ENCODE measurements around the gene RGS9.
A peak's percentile ranks its signal among the peaks of the same experiment; 100 is the strongest.
"Not testable (repeated sequence)": the region's sequence is repeated elsewhere in the genome, so short reads cannot be mapped to it uniquely, and the experiment has no call there.

The RGS9 gene

GRCh38 chr17:65137021-65137939, at the start of gene RGS9:
Gene RGS9, plus strand, starts transcription at chr17:65137370. Its CDS starts 171 bp downstream, at chr17:65137541.
- DNase-seq: peak; percentile 82

GRCh38 chr17:65088621-65089360, 48.4 kb upstream of the RGS9 start:
- no peak for DNase-seq

DNA sequence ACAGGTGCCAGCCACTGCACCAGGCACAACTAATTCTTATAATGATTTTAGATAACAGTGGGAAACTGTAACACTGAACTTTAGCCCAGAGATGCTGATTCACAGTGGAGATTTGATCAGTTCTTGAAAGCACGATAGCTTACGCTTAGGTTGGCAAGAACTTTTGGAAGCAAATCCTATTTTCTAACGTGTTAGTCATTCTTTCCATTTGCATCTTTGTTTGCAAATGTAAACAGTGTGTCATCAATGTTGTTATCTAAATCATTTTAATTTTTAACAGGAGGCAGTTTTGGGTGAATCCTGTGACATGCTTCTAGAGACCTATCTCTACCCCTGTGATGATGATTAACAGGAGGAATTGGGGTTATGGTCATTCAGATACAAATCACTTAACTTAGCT, 44.9 kb upstream of the RGS9 start:
- no peak for DNase-seq

DNA sequence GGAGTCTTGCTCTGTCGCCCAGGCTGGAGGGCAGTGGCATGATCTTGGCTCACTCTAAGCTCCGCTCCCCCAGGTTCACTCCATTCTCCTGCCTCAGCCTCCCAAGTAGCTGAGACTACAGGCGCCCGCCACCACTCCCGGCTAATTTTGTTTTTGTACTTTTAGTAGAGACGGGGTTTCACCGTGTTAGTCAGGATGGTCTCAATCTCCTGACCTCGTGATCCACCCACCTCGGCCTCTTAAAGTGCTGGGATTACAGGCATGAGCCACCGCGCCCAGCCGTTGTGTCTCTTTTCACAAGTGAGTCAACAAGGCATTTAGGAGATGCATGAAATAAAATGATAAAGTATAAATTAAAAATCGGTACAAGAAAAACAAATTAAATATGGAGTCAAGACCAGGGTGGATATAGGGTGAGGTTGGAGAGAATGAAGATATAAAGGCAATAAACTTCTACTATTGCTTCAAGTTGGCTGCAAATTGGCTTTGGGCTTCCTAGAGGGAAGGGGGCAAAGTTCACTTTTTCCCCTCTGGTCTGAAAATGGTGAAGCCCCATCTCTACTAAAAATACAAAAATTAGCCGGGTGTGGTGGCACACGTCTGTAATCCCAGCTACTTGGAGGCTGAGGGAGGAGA, 44.3 kb upstream of the RGS9 start:
- DNase-seq: not testable (repeated sequence)

GRCh38 chr17:65093930-65094329, 43.2 kb upstream of the RGS9 start:
- no peak for DNase-seq

DNA sequence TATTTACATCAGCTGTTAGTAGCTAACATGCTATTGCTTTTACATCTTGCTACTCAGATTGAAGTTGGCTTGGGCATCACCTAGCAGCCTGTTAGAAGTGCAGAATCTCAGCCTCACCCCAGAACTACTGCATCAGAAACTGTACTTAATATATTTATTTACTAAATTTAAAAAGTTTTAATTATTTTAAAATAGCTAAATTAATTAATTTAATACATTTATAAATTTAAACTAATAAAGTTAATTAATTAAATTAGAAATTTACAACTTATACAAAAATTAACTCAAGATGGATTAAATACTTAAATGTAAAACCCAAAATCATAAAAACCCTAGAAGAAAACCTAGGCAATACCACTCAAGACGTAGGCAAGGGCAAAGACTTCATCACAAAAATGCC, 41.7 kb upstream of the RGS9 start:
- DNase-seq: no peak

GRCh38 chr17:65096382-65096781, 40.8 kb upstream of the RGS9 start:
- not testable (repeated sequence) for DNase-seq

- no peak for DNase-seq
These were observed 40.1 kb upstream of the RGS9 start for GRCh38 chr17:65097110-65097509.

DNA sequence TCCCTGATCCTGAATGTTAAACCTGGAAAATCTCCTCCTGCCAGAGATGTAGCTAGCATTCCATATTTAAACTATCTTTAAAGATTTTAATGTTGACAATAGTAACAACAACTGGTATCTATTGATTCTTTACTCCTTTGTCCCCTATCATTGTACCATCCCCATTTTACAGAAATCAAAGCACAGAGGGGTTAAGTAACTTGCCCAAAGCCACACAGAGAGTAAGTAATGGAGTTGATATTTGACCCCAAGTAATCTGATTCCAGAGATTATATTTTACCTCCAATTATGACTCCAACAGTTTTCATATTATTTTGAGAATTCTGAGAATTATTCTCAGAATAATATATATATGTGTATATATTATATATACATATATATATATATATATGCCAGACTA, 37.7 kb upstream of the RGS9 start:
- DNase-seq: no peak

- DNase-seq: peak; percentile 91
These were observed 37.2 kb upstream of the RGS9 start for GRCh38 chr17:65099941-65100315.

- peak; percentile 81 for DNase-seq
These were observed 36.6 kb upstream of the RGS9 start for GRCh38 chr17:65100316-65101140.

GRCh38 chr17:65101371-65101770, 35.8 kb upstream of the RGS9 start:
- no peak for DNase-seq

DNA sequence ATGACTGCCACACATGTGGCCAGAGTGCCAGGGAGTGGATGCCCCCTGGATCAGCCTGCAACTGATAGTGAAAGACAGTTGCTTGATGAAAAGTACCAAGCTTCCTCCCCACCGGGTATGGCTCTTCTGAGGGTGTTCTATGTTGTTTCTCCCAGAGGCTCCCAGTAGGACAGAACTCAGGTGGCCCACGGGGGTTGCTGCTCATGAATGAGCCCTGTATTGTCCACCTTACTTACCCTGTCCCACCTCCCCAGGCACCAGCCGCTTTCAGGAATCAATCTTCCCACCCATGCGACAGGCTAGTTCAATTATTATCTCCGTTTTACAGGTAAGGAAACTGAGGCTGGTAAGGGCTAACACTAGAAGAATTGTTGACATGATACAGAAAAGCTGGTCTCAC, 34.9 kb upstream of the RGS9 start:
- DNase-seq: no peak

- DNase-seq: no peak
These were observed 34.4 kb upstream of the RGS9 start for GRCh38 chr17:65102788-65103187.

- DNase-seq: no peak
These were observed 33.7 kb upstream of the RGS9 start for GRCh38 chr17:65103431-65103830.

- DNase-seq: no peak
These were observed 33.3 kb upstream of the RGS9 start for GRCh38 chr17:65103896-65104295.

DNA sequence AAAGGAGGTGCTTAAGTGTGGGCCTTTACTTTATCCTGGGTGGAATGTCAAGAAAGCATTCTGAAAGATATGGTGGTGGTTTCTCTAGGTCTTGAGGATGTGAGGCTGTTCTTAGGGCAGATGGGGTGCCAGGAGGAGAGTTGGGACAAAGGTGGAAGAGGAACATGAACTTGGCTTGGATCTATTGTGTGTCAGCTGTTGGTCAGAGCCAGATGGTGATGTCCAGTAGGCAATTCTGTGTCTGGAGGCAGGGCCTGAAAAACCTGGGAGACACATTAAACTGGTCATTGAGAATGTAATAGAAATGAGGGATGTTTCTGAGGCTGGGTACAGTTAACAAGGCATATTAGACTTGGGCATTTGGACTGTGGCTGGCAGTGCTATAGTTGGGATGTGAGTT, 32.6 kb upstream of the RGS9 start:
- no peak for DNase-seq

DNA sequence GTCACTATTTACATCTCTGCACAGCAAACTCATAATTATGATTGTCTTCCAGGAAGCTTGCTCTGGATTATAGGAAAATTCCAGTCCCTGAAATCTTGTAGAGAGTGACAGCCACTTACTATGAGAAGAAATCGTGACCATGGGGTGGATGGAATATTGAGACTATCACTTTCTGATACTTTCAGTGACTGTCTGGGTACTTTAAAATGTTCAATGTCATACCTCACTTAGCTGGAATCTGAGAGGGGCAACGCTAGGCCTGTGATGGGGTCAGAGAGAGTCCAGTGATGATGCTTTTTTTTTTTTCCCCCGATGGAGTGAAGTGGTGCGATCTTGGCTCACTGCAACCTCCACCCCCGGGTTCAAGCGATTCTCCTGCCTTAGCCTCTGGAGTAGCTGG, 32.2 kb upstream of the RGS9 start:
- no peak for DNase-seq

GRCh38 chr17:65108152-65108551, 29.0 kb upstream of the RGS9 start:
- no peak for DNase-seq

DNA sequence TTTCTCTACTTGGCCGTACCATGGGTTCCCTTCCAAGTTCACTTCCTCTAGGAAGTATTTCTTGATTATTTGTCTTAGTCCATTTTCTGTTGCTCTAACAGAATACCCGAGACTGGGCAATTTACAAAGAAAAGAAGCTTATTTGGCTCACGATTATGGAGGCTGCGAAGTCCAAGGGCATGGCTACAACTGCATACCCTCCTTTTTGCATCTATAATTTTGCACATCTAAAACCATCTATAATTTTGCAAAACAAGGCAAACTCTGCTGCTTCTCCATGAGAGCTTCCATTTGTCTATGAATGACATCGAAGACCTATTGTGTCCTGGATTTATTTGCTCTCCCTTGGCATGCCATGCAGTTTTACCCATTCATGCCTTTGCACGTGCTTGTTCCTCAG, 27.6 kb upstream of the RGS9 start:
- no peak for DNase-seq

- DNase-seq: no peak
These were observed 27.0 kb upstream of the RGS9 start for GRCh38 chr17:65109990-65110680.

- DNase-seq: no peak
These were observed 21.3 kb upstream of the RGS9 start for GRCh38 chr17:65115839-65116238.
